Measurements from ENCODE around the gene FOXK2.
A peak's percentile ranks its signal among the peaks of the same experiment; 100 is the strongest.

Gene FOXK2

GRCh38 chr17:82593590-82594087 is 74.1 kb downstream of the FOXK2 start:
- Histone ChIP-seq H3K4me1 (ENCODE audit: insufficient read depth, low read length) (peaks cover 5% of the 10 kb centered on the region; the same call in 1 of the 2 replicates), H3K4me3 (ENCODE audit: low read length) (peak overlapping the region; percentile 45), H3K36me3 (ENCODE audit: insufficient read depth, low read length) (peaks cover 56% of the 10 kb centered on the region), H3K9ac (ENCODE audit: low read depth, low read length) (peak overlapping the region; percentile 28; the same call in 1 of the 2 replicates), H3K9me3 (ENCODE audit: insufficient read depth, low read depth, low read length) (no peaks in the 10 kb centered on the region), H3K27ac (ENCODE audit: low read depth, low read length) (peak overlapping the region; percentile 79), H3K27me3 (ENCODE audit: insufficient read depth, low read length) (no peaks in the 10 kb centered on the region)
- 81% methylated on average over 29 of the region's 29 CpGs for WGBS

GRCh38 chr17:82594571-82594970 is 75.0 kb downstream of the FOXK2 start:
- peaks cover 5% of the 10 kb centered on the region; the same call in 1 of the 2 replicates for H3K4me1 ChIP-seq (ENCODE audit: insufficient read depth, low read length)

DNA sequence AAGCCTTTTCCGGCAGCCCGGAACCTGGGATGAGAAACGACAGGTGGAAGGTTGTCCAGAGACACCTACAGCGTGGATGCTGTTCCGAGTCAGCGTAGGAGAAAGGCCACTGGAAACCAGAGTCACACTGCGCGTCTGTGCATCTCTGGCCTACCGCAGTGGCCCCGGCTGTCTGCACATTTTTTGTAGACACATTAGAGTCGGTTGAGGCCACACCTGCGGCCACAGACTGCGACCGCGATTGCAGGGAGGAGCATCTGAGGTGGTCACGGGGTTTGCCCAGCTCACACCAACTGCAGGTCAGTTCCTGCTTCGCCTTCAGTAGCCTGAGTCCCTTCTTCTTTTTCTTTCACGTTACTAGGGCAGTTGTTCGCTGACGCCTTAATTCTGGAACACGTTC is 76.4 kb downstream of the FOXK2 start:
- Histone ChIP-seq H3K27me3 (ENCODE audit: insufficient read depth, low read length) (no peaks in the 10 kb centered on the region), H3K4me3 (ENCODE audit: low read length) (no peak overlapping the region), H3K9ac (ENCODE audit: low read depth, low read length) (no peak overlapping the region), H3K9me3 (ENCODE audit: insufficient read depth, low read depth, low read length) (no peaks in the 10 kb centered on the region), H3K36me3 (ENCODE audit: insufficient read depth, low read length) (peaks cover 59% of the 10 kb centered on the region), H3K27ac (ENCODE audit: low read depth, low read length) (no peak overlapping the region), H3K4me1 (ENCODE audit: insufficient read depth, low read length) (peaks cover 5% of the 10 kb centered on the region; the same call in 1 of the 2 replicates)
- 95% methylated on average over 21 of the region's 21 CpGs for WGBS

More at GRCh38 chr17:82594571-82594970, 75.0 kb downstream of the FOXK2 start:
- H3K9ac ChIP-seq (ENCODE audit: low read depth, low read length) = no peak overlapping the region
- H3K27ac ChIP-seq (ENCODE audit: low read depth, low read length) = no peak overlapping the region
- no peak overlapping the region for H3K4me3 ChIP-seq (ENCODE audit: low read length)
- H3K27me3 ChIP-seq (ENCODE audit: insufficient read depth, low read length) = no peaks in the 10 kb centered on the region
- 96% methylated on average over 11 of the region's 11 CpGs for WGBS
- peaks cover 49% of the 10 kb centered on the region for H3K36me3 ChIP-seq (ENCODE audit: insufficient read depth, low read length)
- no peaks in the 10 kb centered on the region for H3K9me3 ChIP-seq (ENCODE audit: insufficient read depth, low read depth, low read length)

DNA sequence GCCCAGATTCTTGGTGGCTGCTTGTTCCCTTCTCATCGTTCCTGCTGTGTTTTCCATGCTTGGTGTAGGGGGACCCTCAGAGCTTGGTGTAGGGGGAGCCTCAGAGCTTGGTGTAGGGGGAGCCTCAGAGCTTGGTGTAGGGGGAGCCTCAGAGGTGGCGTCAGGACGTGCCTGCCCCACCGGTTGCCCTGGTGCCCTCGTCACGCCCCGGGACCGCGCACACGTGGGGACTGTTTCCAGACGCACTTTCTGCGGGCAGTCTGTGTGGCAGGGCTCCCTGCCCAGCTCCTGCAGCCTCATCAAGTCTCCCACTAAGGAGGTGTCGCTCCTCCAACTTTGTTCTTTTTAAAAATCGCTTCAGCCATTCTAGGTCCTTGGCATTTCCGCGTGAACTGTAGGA is 76.8 kb downstream of the FOXK2 start:
- H3K4me3 ChIP-seq (ENCODE audit: low read length) = no peak overlapping the region
- H3K36me3 ChIP-seq (ENCODE audit: insufficient read depth, low read length) = peaks cover 63% of the 10 kb centered on the region
- H3K9ac ChIP-seq (ENCODE audit: low read depth, low read length) = no peak overlapping the region
- no peaks in the 10 kb centered on the region for H3K9me3 ChIP-seq (ENCODE audit: insufficient read depth, low read depth, low read length)
- no peak overlapping the region for H3K27ac ChIP-seq (ENCODE audit: low read depth, low read length)
- no peaks in the 10 kb centered on the region for H3K27me3 ChIP-seq (ENCODE audit: insufficient read depth, low read length)
- WGBS = 91% methylated on average over 16 of the region's 16 CpGs
- H3K4me1 ChIP-seq (ENCODE audit: insufficient read depth, low read length) = peaks cover 5% of the 10 kb centered on the region; the same call in 1 of the 2 replicates

DNA sequence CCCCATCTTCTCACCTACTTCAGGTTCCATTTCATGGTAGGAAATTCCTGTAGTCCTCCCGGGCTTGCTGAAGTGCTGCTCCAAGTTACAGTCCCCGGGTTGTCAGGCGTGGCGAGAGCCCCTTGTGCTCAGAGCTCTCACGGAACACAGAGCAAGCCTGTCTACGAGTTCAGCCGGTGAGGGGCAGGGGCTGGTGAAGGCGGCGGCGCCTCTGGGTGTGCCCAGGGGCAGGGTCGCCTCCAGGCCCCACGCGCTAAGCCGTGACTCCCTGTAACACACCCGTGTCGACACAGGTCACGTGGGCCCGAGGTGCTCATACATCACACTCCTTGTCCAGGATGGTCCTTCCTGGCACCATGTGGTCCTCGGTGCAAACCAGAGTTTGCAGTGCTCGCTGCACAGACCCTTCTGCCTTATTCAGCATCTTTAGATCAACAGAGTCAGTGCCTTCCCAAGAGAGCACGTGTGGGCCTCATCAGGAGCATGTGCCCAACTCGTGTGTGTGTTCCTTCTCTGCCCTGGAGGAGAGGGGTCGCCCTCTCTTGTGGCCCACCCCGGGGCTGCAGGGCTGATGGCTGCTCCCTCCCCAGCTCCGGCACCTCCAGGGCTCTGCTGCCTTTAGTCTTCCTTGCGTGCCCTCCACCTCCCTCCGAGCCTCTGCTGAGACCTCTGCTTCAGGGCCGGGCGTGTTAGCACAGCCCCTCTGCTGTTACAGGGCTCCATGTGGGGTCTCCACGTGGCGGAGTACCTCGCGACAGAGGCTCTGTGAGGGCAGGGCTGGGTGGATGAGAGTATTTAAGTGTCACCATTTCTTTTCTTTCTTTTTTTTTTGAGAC is 77.5 kb downstream of the FOXK2 start:
- H3K27me3 ChIP-seq (ENCODE audit: insufficient read depth, low read length) = no peaks in the 10 kb centered on the region
- 95% methylated on average over 32 of the region's 33 CpGs for WGBS

GRCh38 chr17:82598256-82599119 is 79.0 kb downstream of the FOXK2 start:
- Histone ChIP-seq H3K9me3 (ENCODE audit: insufficient read depth, low read depth, low read length) (no peaks in the 10 kb centered on the region), H3K4me3 (ENCODE audit: low read length) (no peak overlapping the region), H3K27me3 (ENCODE audit: insufficient read depth, low read length) (no peaks in the 10 kb centered on the region), H3K4me1 (ENCODE audit: insufficient read depth, low read length) (peaks cover 2% of the 10 kb centered on the region; the same call in 1 of the 2 replicates), H3K27ac (ENCODE audit: low read depth, low read length) (no peak overlapping the region), H3K9ac (ENCODE audit: low read depth, low read length) (no peak overlapping the region), H3K36me3 (ENCODE audit: insufficient read depth, low read length) (peaks cover 82% of the 10 kb centered on the region)
- 93% methylated on average over 23 of the region's 23 CpGs for WGBS

More for the DNA sequence above, 77.5 kb downstream of the FOXK2 start:
- no peak overlapping the region for H3K4me3 ChIP-seq (ENCODE audit: low read length)
- no peak overlapping the region for H3K27ac ChIP-seq (ENCODE audit: low read depth, low read length)
- peaks cover 5% of the 10 kb centered on the region; the same call in 1 of the 2 replicates for H3K4me1 ChIP-seq (ENCODE audit: insufficient read depth, low read length)
- no peaks in the 10 kb centered on the region for H3K9me3 ChIP-seq (ENCODE audit: insufficient read depth, low read depth, low read length)
- H3K36me3 ChIP-seq (ENCODE audit: insufficient read depth, low read length) = peaks cover 68% of the 10 kb centered on the region
- H3K9ac ChIP-seq (ENCODE audit: low read depth, low read length) = no peak overlapping the region

GRCh38 chr17:82599674-82600661 is 80.4 kb downstream of the FOXK2 start:
- H3K9ac ChIP-seq (ENCODE audit: low read depth, low read length) = no peak overlapping the region
- no peaks in the 10 kb centered on the region for H3K4me1 ChIP-seq (ENCODE audit: insufficient read depth, low read length)
- peaks cover 86% of the 10 kb centered on the region for H3K36me3 ChIP-seq (ENCODE audit: insufficient read depth, low read length)
- no peaks in the 10 kb centered on the region for H3K27me3 ChIP-seq (ENCODE audit: insufficient read depth, low read length)
- no peak overlapping the region for H3K4me3 ChIP-seq (ENCODE audit: low read length)
- WGBS = 95% methylated on average over 26 of the region's 26 CpGs
- no peaks in the 10 kb centered on the region for H3K9me3 ChIP-seq (ENCODE audit: insufficient read depth, low read depth, low read length)
- no peak overlapping the region for H3K27ac ChIP-seq (ENCODE audit: low read depth, low read length)

DNA sequence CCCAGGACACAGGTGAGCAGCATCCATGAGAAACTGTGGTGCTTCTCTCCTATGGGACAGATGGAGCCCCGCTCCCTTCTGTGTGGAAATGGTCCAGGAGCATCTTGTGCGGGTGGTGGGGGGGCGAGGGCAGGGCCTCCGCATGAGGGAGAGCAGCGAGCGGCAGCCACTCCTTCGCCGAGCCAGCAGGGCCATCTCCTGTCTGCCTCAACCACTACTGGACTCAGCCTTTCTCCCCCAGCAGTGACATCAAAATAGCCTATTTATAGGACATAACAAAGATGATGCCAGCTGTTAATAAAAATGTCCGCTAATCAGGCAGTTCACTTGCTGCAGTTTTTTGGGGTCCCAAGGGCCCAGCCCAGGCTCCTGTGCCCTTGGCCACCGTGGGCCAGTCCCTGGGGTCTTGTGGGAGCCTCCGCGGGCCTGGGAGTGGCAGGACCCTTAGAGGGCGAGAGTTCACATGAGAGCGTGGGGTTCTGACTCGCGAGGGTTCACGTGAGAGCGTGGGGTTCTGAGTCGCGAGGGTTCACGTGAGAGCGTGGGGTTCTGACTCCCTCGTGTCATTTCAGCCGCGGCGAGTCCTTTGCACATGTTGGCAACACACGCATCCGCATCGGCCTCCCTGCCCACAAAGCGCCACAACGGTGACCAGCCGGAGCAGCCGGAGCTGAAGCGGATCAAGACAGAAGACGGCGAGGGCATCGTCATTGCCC is 81.4 kb downstream of the FOXK2 start:
- Histone ChIP-seq H3K27ac (ENCODE audit: low read depth, low read length) (no peak overlapping the region), H3K36me3 (ENCODE audit: insufficient read depth, low read length) (peaks cover 85% of the 10 kb centered on the region), H3K9ac (ENCODE audit: low read depth, low read length) (no peak overlapping the region), H3K4me1 (ENCODE audit: insufficient read depth, low read length) (no peaks in the 10 kb centered on the region), H3K9me3 (ENCODE audit: insufficient read depth, low read depth, low read length) (no peaks in the 10 kb centered on the region), H3K4me3 (ENCODE audit: low read length) (no peak overlapping the region), H3K27me3 (ENCODE audit: insufficient read depth, low read length) (no peaks in the 10 kb centered on the region)
- WGBS = 97% methylated on average over 37 of the region's 37 CpGs

GRCh38 chr17:82601447-82602000 is 82.0 kb downstream of the FOXK2 start:
- Histone ChIP-seq H3K9me3 (ENCODE audit: insufficient read depth, low read depth, low read length) (no peaks in the 10 kb centered on the region), H3K9ac (ENCODE audit: low read depth, low read length) (no peak overlapping the region), H3K27ac (ENCODE audit: low read depth, low read length) (no peak overlapping the region), H3K27me3 (ENCODE audit: insufficient read depth, low read length) (no peaks in the 10 kb centered on the region), H3K36me3 (ENCODE audit: insufficient read depth, low read length) (peaks cover 84% of the 10 kb centered on the region), H3K4me1 (ENCODE audit: insufficient read depth, low read length) (no peaks in the 10 kb centered on the region), H3K4me3 (ENCODE audit: low read length) (no peak overlapping the region)
- WGBS = 95% methylated on average over 23 of the region's 24 CpGs
